Stomach (tissue), 4 donors: ENCODE data around the gene RBPJ.

Experiments
- CTCF ChIP-seq, 7 experiments: fragments of 450-650 bp in 4 of 7; fragments of 200-600 bp in 3 of 7; sonication (generic) in 3 of 7; IDR thresholded peaks; one replicate each; pipeline ENCODE4 v1.5.1; 2016 to 2019; ENCODE audit warnings: antibody characterized with exemption in 7 of 7, control low read depth in 2 of 7, mild to moderate bottlenecking in 1 of 7
- EP300 ChIP-seq: sonication (generic); formaldehyde crosslinking; IDR thresholded peaks from one replicate; pipeline ENCODE4 v1.6.1; 2017; ENCODE audit warnings: antibody characterized with exemption
- POLR2A ChIP-seq, 4 donors: fragments of 450-650 bp; IDR thresholded peaks; one replicate each; pipeline ENCODE4 v1.6.1; 2016; ENCODE audit warnings: antibody characterized with exemption in 4 of 4, control low read depth in 2 of 4, mild to moderate bottlenecking in 1 of 4, moderate library complexity in 1 of 4
- POLR2AphosphoS5 ChIP-seq, 3 donors: sonication (generic); formaldehyde crosslinking; IDR thresholded peaks; one replicate each; pipeline ENCODE4 v1.6.1; 2016; ENCODE audit warnings: antibody characterized with exemption in 3 of 3

GRCh38 chr4:26418107-26418506 is 97.3 kb downstream of the RBPJ start:
- TF ChIP-seq CTCF (IDR thresholded peaks at IDR 0.05), result no peak
- no peak for TF ChIP-seq POLR2A (IDR thresholded peaks at IDR 0.05)
- TF ChIP-seq EP300, result no peak
- no peak for TF ChIP-seq POLR2AphosphoS5 (IDR thresholded peaks at IDR 0.05)
